HG02981 (cell line): ENCODE data around the gene CALD1.

Experiments
- ATAC-seq: cut with Tn5 transposase; IDR thresholded peaks from one replicate; pipeline ENCODE4 v1.9.1; 2021; ENCODE audit warnings: mild to moderate bottlenecking, moderate library complexity; ENCODE audit not compliant: unreplicated experiment

Gene CALD1

DNA sequence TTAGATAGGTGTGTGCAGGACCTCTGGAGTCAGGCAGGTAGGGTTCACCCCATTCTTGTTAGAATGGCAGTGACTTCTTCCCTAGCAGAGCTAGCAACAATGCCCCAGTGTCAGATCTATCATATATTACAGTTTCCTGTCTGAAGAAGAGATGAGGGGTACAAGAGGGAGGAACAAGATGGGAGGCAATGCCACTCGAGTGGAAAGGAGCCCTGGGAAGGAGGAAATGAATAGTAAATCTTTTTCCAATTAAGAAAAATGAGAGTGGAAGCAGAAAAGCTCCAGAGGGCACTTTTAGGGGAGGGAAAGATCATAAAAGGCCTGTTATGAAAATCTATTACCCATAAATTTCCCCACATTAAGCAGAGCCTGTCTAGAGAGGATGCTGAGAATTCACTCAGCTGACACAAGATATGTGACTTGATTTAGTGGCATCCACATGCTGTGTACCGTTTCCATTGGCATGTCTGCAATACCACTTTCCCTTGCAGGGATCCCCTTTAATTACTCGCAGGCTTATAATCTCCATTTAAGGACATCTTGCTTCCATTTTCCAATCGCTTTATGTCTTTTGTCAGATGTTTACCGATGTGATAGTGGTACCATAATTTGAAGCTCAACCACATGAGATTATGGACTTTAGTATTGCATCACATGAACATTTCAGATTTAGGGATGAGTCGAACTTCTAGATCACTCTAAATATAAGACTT is 136.9 kb downstream of the CALD1 start:
- no peak for ATAC-seq

DNA sequence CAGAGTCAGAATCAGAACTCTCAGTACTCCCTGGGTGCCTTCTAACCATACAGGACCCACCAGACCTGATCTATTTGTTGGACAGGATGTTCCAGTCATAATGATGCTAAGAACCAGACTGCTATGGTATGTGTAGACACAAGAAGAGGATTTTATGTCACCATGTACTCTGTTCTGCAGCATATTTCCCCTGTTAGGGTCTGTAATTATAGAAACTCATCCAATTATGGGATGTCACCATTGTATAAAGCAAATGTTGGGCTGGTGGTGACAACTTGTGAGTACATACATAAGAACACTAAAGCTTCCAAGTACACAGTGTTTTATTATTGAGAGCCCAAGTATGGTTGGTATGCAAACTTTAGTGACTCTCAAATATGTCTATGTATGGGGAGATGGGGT is 139.8 kb downstream of the CALD1 start:
- peak; percentile 74 for ATAC-seq

DNA sequence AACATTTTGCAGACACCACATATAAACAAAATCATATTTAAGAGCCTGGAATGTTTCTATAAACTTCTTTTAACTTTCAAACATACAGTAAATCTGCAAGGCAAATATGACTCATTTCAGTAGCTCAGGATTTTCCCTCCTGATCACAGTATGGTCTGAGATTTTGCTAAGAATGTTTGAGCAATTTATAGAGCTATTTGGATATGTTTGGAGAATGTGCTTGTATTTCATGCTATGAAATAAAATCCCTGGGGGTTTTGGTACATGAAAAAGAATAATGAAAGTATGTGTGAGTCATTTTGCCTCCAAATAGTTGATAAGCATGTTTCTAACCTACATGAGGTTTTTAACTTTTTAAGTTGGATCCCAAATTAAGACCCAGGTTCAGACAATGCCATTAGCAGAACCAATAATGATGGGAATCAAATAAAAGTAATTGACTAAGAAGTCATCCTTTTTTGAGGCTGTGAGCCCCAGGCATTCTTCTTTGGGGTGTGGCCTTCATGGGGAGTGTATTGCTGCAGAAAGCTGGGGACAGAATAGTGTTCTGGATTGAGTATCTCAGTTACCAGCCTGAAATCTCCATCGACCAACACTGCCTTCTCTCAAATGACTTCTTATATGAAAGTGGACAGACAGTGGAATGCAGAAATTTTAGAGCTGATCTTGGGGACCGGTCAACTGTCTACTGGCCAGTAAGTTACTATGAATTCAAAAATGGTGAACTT is 140.8 kb downstream of the CALD1 start:
- ATAC-seq = no peak

DNA sequence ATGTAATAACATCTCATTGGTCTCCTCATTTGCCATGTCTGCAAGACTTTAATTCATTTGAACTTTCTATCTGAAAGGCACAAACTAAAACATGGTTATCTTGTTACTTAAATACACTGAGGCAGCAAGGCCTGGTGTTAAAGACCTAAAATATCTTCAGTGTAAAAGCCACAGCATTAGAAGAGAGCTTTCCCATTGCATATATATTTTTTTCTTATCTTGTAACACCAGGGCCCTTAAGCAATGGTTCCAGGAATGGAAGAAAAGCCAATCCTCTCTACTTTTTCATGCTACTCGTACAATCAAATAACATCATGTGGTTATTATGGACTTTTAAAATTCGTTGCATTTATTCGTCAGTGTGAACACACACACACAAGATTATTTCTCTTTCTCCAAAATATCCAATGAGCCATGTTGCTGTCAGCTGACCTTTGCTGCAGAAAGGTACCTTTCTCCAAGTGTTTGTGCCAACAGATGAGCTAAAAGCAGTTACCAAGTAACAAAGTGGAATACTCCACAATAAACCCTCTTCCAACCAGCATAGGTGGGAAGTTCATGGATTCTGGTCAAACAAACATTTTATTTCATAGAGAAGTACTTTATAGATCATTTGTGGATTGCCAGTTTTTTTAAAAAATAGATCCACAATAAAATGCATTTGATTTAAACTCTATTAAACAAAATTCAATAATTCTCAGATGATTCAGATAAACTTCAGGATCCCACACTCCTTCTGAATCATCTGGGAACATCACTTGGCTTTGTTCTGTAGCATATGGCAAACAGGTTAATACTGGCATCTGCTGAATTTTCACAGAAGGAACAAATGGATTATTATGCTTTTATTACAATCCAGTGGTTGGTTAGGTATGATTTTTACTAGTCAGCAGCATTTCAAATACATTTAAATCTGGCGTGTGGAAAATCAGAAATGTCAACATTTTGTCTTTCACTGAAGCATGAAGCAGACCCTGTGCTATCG is 143.6 kb downstream of the CALD1 start:
- no peak for ATAC-seq

DNA sequence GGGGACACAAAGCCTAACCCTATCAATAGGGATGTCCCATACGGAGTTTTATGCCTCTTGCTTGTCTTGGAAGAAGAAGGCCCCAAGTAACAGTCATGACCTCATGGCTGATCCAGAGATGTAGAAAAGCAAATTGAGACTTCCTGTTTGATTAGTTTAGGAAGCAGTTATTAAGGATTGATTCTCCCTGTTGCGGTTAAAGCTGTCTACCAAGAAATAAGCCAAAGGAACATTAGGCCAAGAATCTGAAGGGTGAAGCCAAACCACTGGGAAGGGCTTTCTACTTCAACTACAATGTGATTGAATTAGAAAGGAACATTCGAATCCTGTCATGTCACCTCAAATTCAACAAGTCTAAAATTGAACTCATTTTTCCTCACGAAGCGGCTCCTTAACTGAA is 146.3 kb downstream of the CALD1 start:
- no peak for ATAC-seq

DNA sequence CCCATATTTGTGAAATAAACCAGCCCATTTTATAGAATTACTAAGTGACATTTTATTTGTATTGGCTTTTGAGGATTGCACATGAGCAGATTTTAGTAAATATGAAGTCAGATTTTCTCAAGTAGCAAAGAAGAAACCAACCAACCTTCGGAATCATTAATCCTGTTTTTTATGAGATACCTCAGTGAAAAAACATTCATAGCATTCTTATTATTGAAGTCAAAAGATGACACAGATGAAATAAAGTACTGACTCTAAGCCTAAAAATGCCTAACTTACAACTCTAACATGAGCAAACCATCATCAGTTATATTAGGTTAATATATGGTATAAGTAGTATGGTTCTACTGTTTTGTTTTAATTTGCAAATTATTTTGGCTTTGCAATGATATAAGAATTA is 147.0 kb downstream of the CALD1 start:
- no peak for ATAC-seq

DNA sequence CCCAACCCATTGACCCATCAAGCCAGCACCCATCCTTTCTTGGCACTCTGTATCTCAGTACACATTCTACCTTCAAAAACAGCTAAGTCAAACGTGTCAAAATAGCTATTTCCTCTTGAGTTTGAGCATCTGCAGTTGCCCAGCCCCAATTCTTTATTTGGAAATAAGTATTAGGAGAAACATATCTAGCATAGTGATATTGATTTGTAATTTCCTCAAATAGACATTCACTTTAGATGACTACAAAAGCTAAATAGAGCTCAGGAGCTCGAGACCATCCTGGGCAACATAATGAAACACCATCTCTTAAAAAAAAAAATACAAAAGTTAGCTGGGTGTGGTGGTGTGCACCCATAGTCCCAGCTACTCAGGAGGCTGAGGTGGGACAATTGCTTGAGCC is 147.6 kb downstream of the CALD1 start:
- no peak for ATAC-seq

DNA sequence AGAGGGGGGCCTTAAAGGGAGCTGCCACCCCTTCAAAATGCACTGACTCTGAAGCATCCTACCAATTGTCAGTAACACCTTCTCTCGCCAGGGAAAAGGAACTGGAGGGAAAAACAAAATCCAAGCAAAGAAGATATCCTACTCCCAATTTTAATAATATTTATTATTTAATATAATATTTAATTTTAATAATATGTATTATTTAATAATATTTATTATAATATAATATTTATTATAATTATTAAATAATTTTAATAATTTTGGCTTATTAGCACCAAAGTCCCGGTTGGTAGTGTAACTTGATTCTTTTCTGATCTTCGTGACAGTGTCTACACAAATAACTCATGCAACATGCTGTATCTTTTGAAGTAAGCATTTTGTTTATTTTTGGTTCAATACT is 148.3 kb downstream of the CALD1 start:
- ATAC-seq = no peak

DNA sequence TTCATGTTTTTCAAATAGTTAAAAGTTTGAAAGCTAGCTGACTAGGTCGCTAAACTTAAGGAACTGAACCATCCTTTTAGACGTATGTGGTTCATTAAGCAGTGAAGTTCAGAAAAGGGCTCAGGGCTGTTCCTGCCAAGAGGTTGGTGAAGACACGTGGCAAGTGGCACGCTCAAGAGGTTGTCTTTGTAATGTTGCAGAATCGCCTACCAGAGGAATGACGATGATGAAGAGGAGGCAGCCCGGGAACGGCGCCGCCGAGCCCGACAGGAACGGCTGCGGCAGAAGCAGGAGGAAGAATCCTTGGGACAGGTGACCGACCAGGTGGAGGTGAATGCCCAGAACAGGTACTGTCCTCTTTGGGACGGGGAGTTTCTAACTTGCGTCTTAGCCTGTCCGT is 149.1 kb downstream of the CALD1 start:
- ATAC-seq = no peak

DNA sequence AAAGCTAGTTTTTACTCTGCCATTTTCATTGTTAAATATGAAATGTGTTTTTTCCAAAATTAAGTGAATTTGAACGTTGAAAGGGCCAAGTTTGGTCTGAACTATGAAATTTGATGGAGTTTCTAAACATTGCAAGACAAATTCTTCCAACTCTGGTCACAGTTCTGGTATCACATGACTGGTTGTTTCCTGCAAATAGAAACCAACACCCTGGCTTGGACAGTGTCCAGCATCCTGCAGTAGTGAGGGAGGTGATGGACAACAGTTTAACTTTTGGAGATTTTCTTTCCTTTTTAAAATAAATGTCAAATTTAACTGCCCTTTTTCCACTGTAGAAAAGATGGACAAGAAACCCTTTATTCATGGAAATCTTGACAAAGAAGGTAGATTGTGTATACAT is 152.1 kb downstream of the CALD1 start:
- no peak for ATAC-seq

DNA sequence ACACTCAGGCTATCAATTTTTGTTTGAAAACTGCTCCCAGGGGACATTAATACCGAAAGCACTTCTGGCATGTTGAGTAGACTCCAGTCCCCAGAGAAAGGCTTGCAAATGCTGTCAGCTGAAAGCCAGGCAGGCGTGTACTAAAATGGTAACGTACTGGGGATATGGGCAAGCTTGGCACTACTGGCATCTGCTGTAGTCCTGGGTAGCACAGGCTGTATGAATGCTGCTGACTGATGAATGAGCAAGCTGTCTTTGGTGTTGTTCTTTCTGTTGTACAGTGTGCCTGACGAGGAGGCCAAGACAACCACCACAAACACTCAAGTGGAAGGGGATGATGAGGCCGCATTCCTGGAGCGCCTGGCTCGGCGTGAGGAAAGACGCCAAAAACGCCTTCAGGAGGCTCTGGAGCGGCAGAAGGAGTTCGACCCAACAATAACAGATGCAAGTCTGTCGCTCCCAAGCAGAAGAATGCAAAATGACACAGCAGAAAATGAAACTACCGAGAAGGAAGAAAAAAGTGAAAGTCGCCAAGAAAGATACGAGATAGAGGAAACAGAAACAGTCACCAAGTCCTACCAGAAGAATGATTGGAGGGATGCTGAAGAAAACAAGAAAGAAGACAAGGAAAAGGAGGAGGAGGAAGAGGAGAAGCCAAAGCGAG is 153.4 kb downstream of the CALD1 start:
- ATAC-seq = peak; percentile 61

DNA sequence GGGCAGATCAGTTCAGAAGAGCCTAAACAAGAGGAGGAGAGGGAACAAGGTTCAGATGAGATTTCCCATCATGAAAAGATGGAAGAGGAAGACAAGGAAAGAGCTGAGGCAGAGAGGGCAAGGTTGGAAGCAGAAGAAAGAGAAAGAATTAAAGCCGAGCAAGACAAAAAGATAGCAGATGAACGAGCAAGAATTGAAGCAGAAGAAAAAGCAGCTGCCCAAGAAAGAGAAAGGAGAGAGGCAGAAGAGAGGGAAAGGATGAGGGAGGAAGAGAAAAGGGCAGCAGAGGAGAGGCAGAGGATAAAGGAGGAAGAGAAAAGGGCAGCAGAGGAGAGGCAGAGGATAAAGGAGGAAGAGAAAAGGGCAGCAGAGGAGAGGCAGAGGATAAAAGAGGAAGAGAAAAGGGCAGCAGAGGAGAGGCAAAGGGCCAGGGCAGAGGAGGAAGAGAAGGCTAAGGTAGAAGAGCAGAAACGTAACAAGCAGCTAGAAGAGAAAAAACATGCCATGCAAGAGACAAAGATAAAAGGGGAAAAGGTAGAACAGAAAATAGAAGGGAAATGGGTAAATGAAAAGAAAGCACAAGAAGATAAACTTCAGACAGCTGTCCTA is 154.1 kb downstream of the CALD1 start:
- ATAC-seq = no peak

DNA sequence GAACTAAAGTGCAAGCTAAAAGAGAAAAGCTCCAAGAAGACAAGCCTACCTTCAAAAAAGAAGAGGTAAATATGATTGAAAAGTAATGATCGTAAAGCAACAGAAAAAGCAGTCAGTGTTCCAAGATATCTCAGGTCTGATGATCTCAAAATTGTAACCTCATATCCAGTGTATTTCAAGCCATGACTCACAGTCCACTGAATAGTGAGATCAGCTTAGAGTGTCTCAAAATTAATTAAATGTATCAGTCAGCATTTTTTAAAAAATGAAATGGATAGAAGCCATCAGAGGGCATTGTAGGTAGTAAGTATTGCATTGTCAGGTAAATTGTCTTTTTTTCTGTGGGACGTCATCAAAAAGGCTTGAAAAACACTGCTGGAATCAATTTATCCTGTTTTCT is 156.3 kb downstream of the CALD1 start:
- no peak for ATAC-seq

DNA sequence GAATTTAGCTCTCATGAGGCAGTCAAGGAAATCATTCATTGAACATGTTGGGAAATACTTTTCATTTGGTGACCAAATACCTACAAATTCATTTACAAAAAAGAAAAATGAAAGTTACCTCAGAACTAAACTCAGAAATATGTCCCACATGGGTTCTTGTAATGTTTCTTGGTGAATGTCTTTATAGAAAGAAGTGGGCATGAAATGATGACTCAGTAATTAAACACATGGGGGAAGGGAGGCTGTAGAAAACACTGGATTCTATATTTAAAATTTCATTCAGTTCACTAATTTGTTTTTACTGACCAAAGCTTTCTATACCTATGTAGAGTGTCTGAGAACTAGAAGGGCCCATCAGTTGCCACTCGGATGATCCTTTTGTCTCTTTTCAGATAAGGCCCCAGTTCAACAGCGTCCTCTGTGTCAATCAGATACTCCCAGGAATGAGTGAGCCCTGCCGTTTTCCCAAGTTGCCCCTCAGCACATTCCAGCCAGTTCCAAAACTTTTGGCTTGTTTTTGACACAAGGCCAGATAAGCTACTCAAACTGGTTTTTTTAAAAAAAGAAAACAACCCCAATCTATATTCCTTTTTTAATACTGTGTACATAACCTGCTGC is 157.6 kb downstream of the CALD1 start:
- ATAC-seq = no peak

DNA sequence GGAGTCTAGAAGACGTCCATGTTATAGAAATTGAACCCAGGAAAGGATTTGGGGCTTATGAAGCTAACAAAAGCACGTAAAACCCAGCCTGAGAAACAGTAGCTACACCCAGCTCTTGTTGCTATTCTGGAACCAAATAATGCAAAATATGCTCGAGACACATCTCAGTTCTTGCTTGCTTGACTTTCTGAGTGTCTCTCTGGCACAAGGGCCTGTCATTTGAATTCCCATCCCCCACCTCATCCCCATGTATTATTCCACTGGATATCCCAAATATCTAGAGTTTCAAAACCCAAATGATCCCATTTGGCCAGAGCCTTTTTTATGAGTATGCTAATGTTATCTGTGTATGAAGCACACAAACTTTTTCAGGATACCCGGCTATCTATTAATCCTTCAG is 158.7 kb downstream of the CALD1 start:
- ATAC-seq = no peak

DNA sequence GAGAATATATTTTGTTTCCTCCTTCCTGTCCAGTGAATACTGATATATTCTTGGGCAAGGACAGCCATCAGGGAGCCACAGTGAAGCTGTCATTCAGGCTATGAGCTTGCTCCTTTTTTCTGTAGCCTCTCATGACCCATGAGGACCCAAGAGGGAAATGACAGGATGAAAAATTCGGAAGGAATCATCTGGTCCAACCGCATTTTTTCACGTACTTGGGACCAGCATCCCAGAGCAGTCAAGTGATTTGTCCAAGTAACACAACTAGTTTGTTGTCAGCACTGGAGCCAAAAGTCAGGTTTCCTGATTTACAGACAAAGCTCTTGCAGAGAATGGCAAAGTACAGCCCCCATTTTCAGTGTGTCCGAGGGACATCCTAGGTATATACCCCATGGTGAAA is 159.7 kb downstream of the CALD1 start:
- no peak for ATAC-seq

DNA sequence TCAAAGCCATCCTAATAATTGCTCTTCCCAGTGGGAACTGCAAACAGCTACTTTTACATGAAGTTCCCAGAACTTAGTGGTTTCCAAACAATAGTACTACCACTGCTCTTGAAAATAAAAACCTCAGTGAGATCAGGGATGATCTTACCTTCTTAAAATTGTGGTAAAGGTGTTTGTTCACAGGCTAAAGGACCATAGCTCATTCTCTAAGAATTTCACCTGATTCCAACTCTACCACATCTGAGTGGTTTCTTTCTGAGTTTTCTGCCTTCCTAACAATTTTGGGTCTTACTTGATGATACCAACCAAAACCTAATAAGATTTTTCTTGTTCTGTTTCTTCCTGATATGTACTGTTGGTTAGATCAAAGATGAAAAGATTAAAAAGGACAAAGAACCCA is 161.3 kb downstream of the CALD1 start:
- no peak for ATAC-seq

DNA sequence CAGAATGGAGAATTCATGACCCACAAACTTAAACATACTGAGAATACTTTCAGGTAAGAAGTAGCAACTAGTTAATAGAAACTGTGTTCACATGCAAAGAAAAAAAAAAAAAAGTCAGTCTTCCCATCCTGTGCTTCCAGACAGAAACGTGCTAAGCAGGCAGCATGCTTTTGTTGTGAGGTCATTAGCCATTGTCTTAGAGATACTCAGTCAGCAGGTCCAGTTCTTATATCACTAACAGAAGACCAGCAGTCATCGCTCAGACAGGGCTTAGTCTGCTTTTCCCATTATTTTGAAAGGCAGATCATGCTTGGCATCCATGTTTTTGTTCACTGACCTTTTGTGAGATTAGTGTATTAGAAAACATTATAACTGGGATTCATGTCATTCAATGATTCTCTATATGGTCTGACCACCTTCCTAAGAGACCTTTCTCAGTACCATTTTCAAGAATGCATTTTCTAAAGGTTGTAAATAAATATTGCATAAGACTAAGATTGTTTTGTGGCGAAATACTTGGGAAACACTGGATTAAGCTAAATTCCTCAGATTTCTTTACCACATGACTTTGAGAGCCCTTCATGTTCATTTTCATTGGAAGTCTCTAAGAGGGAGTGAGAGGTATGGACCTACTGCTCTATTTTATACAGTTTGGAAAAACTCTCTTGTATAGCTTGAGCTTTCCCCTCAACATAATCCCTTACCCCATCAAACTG is 161.9 kb downstream of the CALD1 start:
- no peak for ATAC-seq

DNA sequence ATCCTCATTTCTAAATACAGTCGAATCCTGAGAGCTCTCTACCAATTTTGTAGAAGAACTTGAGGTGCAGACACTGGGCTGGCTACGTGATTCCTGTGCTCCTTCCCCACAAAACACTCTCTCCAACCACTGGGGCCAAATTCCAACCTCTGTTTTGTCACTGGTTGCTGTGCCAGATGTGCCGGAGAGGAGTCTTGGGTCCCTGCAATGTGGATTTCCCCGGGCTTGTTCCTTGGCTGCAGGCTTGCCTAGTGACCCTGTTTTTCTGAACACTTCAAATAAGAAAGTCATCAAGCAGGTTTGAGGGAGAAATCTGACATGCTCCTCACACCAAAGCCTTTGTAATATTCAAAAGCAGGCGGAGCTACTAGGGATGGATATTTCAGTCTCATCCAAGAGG is 162.5 kb downstream of the CALD1 start:
- no peak for ATAC-seq
